ENCODE measurements around the gene PIK3C2B. TPM values are rescaled to one million over a fixed set of nuclear protein-coding genes. Genes with fewer than 3 reads are reported as not detected.
A peak's percentile ranks its signal among the peaks of the same experiment; 100 is the strongest.

PIK3C2B gene
- total RNA-seq (10 to 100 TPM; 26.5 to 42.6 TPM), polyA plus RNA-seq (ENCODE audit: insufficient read length in 6 of 6) (10 to 100 TPM; 34.7 to 46.9 (median 38.3) TPM)
- long read RNA-seq, donor 1, transcript PIK3C2B-203 (2 exons, 846 nt) = major isoform, 18 of 19 reads
- long read RNA-seq, donor 1, partial matches to known transcripts = 0 of 19 reads
- long read RNA-seq, donor 1, other reads (novel, unspliced or antisense) = 0 of 19 reads
- long read RNA-seq, donor 2, transcript PIK3C2B-203 (2 exons, 846 nt) = major isoform, 8 of 11 reads
- long read RNA-seq, donor 2, partial matches to known transcripts = 0 of 11 reads
- long read RNA-seq, donor 2, other reads (novel, unspliced or antisense) = 0 of 11 reads
- long read RNA-seq, donor 3, partial matches to known transcripts = 0 of 1 reads
- long read RNA-seq, donor 3, other reads (novel, unspliced or antisense) = 0 of 1 reads
- long read RNA-seq, donor 4, partial matches to known transcripts = 0 of 1 reads
- long read RNA-seq, donor 4, other reads (novel, unspliced or antisense) = 1 of 1 reads
- long read RNA-seq, donor 5, transcript PIK3C2B-203 (2 exons, 846 nt) = major isoform, 7 of 8 reads
- long read RNA-seq, donor 5, partial matches to known transcripts = 0 of 8 reads
- long read RNA-seq, donor 5, other reads (novel, unspliced or antisense) = 0 of 8 reads
- long read RNA-seq, donor 6, partial matches to known transcripts = 0 of 3 reads
- long read RNA-seq, donor 6, other reads (novel, unspliced or antisense) = 0 of 3 reads
- long read RNA-seq, donor 7, partial matches to known transcripts = 0 of 1 reads
- long read RNA-seq, donor 7, other reads (novel, unspliced or antisense) = 0 of 1 reads
- long read RNA-seq, donor 8, transcript PIK3C2B-203 (2 exons, 846 nt) = major isoform, 7 of 9 reads
- long read RNA-seq, donor 8, partial matches to known transcripts = 0 of 9 reads
- long read RNA-seq, donor 8, other reads (novel, unspliced or antisense) = 0 of 9 reads
- long read RNA-seq, donor 9 = 0 reads
- long read RNA-seq, donor 10 = 0 reads
- long read RNA-seq, donor 11, partial matches to known transcripts = 0 of 3 reads
- long read RNA-seq, donor 11, other reads (novel, unspliced or antisense) = 0 of 3 reads
- long read RNA-seq, donor 12, partial matches to known transcripts = 0 of 5 reads
- long read RNA-seq, donor 12, other reads (novel, unspliced or antisense) = 0 of 5 reads

- intact Hi-C loops (cut with DNase I) = no loop called here
- no peaks in the 10 kb centered on the region for H3K9me3 ChIP-seq
- peaks cover 14 to 43% of the 10 kb centered on the region in 2 donors for H3K4me1 ChIP-seq
- ATAC-seq (peak; percentile 86), DNase-seq (peak; percentile 80 to 96 (median 86))
- H3K27me3 ChIP-seq = peaks cover 0 to 23% of the 10 kb centered on the region in 2 donors
- TF ChIP-seq, protein P1, sequence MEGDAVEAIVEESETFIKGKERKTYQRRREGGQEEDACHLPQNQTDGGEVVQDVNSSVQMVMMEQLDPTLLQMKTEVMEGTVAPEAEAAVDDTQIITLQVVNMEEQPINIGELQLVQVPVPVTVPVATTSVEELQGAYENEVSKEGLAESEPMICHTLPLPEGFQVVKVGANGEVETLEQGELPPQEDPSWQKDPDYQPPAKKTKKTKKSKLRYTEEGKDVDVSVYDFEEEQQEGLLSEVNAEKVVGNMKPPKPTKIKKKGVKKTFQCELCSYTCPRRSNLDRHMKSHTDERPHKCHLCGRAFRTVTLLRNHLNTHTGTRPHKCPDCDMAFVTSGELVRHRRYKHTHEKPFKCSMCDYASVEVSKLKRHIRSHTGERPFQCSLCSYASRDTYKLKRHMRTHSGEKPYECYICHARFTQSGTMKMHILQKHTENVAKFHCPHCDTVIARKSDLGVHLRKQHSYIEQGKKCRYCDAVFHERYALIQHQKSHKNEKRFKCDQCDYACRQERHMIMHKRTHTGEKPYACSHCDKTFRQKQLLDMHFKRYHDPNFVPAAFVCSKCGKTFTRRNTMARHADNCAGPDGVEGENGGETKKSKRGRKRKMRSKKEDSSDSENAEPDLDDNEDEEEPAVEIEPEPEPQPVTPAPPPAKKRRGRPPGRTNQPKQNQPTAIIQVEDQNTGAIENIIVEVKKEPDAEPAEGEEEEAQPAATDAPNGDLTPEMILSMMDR (IDR thresholded peaks at IDR 0.05) = peak; percentile 19 to 68
- peak within 1 kb of the TSS; percentile 86 to 93 for H3K27ac ChIP-seq
- H3K36me3 ChIP-seq = no peaks in the 10 kb centered on the region
- peak within 1 kb of the TSS; percentile 68 to 77 for H3K4me3 ChIP-seq
Measured at GRCh38 chr1:204494281-204495077, at the start of gene PIK3C2B. Gene PIK3C2B (minus strand): TSS chr1:204494805. CDS start chr1:204469802, 25,003 bp downstream.

DNA sequence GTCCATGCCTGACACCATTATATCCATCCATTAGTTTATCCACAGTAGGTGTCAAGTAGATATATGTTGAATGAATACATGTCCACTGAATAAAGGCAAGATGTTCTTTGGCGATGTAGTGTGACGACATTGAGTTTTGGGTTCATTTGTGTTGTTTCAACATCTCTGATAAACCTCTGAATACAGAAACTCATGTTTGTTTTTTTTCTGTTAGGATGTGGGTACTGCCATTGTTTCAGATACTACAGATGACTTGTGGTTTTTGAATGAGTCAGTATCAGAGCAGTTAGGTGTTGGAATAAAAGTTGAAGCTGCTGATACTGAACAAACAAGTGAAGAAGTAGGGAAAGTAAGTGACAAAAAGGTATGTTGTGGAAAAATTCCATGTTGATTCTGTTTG, 49.7 kb upstream of the PIK3C2B start:
- no peak for DNase-seq
- ATAC-seq = peak; percentile 29
- Histone ChIP-seq H3K27me3 (no peaks in the 10 kb centered on the region), H3K36me3 (peaks cover 3 to 99% of the 10 kb centered on the region in 2 donors), H3K27ac (peak overlapping the region in 1 of 2 donors; percentile 1), H3K9me3 (no peaks in the 10 kb centered on the region), H3K4me1 (peaks cover 0 to 16% of the 10 kb centered on the region in 2 donors), H3K4me3 (no peak overlapping the region)
- intact Hi-C loops (cut with DNase I) = no loop called here
- TF ChIP-seq, protein P1 (IDR thresholded peaks at IDR 0.05) = no peak

DNA sequence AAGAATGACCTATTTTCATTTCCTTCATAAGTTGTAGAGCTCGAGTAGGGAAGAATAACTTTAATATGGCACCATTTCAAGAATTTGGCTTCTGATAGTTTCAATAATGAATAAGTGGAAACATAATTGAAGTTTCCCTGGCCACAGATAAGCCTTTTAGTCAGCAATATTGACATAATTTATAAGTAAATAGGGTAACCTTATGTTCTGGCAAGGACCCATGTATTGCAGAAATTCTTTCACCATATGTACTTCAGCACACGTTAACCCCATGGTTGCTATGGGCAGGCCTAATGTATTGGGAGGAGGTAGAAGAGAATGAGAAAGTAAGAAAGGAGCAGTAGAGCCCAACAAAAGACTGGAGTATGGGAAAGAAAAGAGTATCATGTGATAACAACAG, 47.0 kb upstream of the PIK3C2B start:
- Histone ChIP-seq H3K27ac (no peak overlapping the region), H3K4me3 (no peak overlapping the region), H3K27me3 (no peaks in the 10 kb centered on the region), H3K36me3 (peaks cover 3 to 98% of the 10 kb centered on the region in 2 donors), H3K9me3 (no peaks in the 10 kb centered on the region), H3K4me1 (peaks cover 0 to 16% of the 10 kb centered on the region in 2 donors)
- TF ChIP-seq, protein P1 (IDR thresholded peaks at IDR 0.05) = no peak
- no peak for ATAC-seq
- intact Hi-C loops (cut with DNase I) = no loop called here
- DNase-seq = peak in 2 of 4 donors; percentile 8 to 36

DNA sequence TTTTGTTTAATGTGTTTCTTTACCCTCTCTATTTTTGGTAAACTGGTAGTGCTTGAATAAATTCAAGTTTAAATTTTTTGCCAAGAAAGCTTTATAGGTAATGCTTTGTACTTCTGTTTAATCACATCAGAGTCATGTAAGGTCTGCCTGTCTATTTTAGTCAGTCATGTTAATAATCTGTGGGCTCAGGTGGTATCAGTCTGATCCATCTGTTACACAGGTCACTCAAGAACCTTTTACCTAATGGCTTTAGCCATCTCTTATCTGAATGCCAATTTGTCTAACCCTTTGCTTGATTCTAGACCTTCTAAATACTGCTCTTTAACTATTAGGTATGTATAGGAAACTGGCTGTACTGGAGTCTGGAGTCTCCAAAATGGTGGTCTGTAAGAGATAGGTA, 38.2 kb upstream of the PIK3C2B start:
- Histone ChIP-seq H3K27ac (no peak overlapping the region), H3K4me3 (no peak overlapping the region), H3K9me3 (no peaks in the 10 kb centered on the region), H3K36me3 (peaks cover 0 to 98% of the 10 kb centered on the region in 2 donors), H3K27me3 (no peaks in the 10 kb centered on the region), H3K4me1 (no peaks in the 10 kb centered on the region)
- no peak for ATAC-seq
- TF ChIP-seq, protein P1 (IDR thresholded peaks at IDR 0.05) = no peak
- DNase-seq = no peak
- intact Hi-C loops (cut with DNase I) = no loop called here

Data from left lung (tissue), 14 donors.